H9 (cell line): ENCODE results near the gene KLHL21. TPM values are rescaled to one million over a fixed set of nuclear protein-coding genes. Genes with fewer than 3 reads are reported as not detected.
A peak's percentile ranks its signal among the peaks of the same experiment; 100 is the strongest.

Experiments
- DNase-seq: peaks from one replicate; pipeline ENCODE4 v3.0.0-alpha.2; 2017
- H2AFZ ChIP-seq: one replicate; pipeline ENCODE4 v1.6.1; 2013; ENCODE audit warnings: mild to moderate bottlenecking, low read length, control low read depth, moderate library complexity
- H2AK5ac ChIP-seq: 2 replicates; pipeline ENCODE4 v1.6.1; 2013; ENCODE audit warnings: low read length, control low read depth, mixed read lengths; ENCODE audit not compliant: insufficient read length
- H2BK120ac ChIP-seq: one replicate; pipeline ENCODE4 v1.6.1; 2013; ENCODE audit warnings: low read depth, mild to moderate bottlenecking, low read length, control low read depth, inconsistent platforms; ENCODE audit not compliant: poor library complexity, severe bottlenecking
- H2BK12ac ChIP-seq: 2 replicates; pipeline ENCODE4 v1.6.1; 2013; ENCODE audit warnings: low read length, control low read depth, mixed read lengths, low read depth; ENCODE audit not compliant: insufficient read length
- H2BK15ac ChIP-seq: 2 replicates; pipeline ENCODE4 v1.6.1; 2013; ENCODE audit warnings: low read depth, low read length, control low read depth
- H2BK20ac ChIP-seq: one replicate; pipeline ENCODE4 v1.6.1; 2013; ENCODE audit warnings: low read depth, mild to moderate bottlenecking, low read length, control low read depth, inconsistent platforms; ENCODE audit not compliant: poor library complexity, severe bottlenecking
- H2BK5ac ChIP-seq: 2 replicates; pipeline ENCODE4 v1.6.1; 2013; ENCODE audit warnings: low read length, control low read depth, mixed read lengths; ENCODE audit not compliant: insufficient read length
- H3K14ac ChIP-seq: 2 replicates; pipeline ENCODE4 v1.6.1; 2013; ENCODE audit warnings: low read length, control low read depth; ENCODE audit not compliant: insufficient read depth
- H3K18ac ChIP-seq: 2 replicates; pipeline ENCODE4 v1.6.1; 2013; ENCODE audit warnings: low read depth, mild to moderate bottlenecking, mixed read lengths, low read length, control low read depth; ENCODE audit not compliant: insufficient read length
- H3K23ac ChIP-seq: 2 replicates; pipeline ENCODE4 v1.6.1; 2013; ENCODE audit warnings: low read length, control low read depth, mixed read lengths, low read depth; ENCODE audit not compliant: insufficient read length
- H3K23me2 ChIP-seq: 2 replicates; pipeline ENCODE4 v1.6.1; 2013; ENCODE audit warnings: low read depth, mild to moderate bottlenecking, mixed read lengths, low read length, control low read depth; ENCODE audit not compliant: insufficient read length, poor library complexity, severe bottlenecking
- H3K27ac ChIP-seq: 2 replicates; pipeline ENCODE4 v1.5.1; 2013; ENCODE audit warnings: low read length, control low read depth, mixed read lengths, low read depth; ENCODE audit not compliant: insufficient read length
- H3K27me3 ChIP-seq: 2 replicates; pipeline ENCODE4 v1.6.1; 2013; ENCODE audit warnings: low read length, control low read depth, inconsistent platforms; ENCODE audit not compliant: insufficient read depth
- H3K4ac ChIP-seq: 2 replicates; pipeline ENCODE4 v1.6.1; 2013; ENCODE audit warnings: low read depth, mild to moderate bottlenecking, control low read depth, inconsistent platforms, low read length, moderate library complexity
- H3K4me1 ChIP-seq: 2 replicates; pipeline ENCODE4 v1.6.1; 2013; ENCODE audit warnings: low read length, control low read depth, inconsistent platforms; ENCODE audit not compliant: insufficient read depth
- H3K4me2 ChIP-seq: 2 replicates; pipeline ENCODE4 v1.6.1; 2013; ENCODE audit warnings: low read length, control low read depth, mixed read lengths; ENCODE audit not compliant: insufficient read length, insufficient read depth
- H3K56ac ChIP-seq: 2 replicates; pipeline ENCODE4 v1.6.1; 2013; ENCODE audit warnings: low read depth, mild to moderate bottlenecking, mixed read lengths, low read length, control low read depth; ENCODE audit not compliant: insufficient read length
- H3K79me1 ChIP-seq: 2 replicates; pipeline ENCODE4 v1.6.1; 2013; ENCODE audit warnings: low read depth, mild to moderate bottlenecking, moderate library complexity, low read length, control low read depth, inconsistent platforms; ENCODE audit not compliant: insufficient read depth, poor library complexity, severe bottlenecking
- H3K79me2 ChIP-seq: 2 replicates; pipeline ENCODE4 v1.6.1; 2013; ENCODE audit warnings: low read length, control low read depth, inconsistent platforms; ENCODE audit not compliant: insufficient read depth
- H3K9ac ChIP-seq: 2 replicates; pipeline ENCODE4 v1.6.1; 2013; ENCODE audit warnings: low read length, control low read depth, mixed read lengths; ENCODE audit not compliant: insufficient read length; ENCODE audit errors: extremely low read depth
- H3K9me3 ChIP-seq: one replicate; pipeline ENCODE4 v1.6.1; 2013; ENCODE audit warnings: low read depth, low read length, inconsistent platforms; ENCODE audit not compliant: control insufficient read depth
- H3T11ph ChIP-seq: one replicate; pipeline ENCODE4 v1.6.1; 2013; ENCODE audit warnings: mild to moderate bottlenecking, low read length, control low read depth, inconsistent platforms
- H4K20me1 ChIP-seq: one replicate; pipeline ENCODE4 v1.6.1; 2013; ENCODE audit not compliant: control insufficient read depth, insufficient read length, insufficient read depth
- H4K5ac ChIP-seq: 2 replicates; pipeline ENCODE4 v1.6.1; 2013; ENCODE audit warnings: low read depth, mild to moderate bottlenecking, mixed read lengths, low read length, control low read depth; ENCODE audit not compliant: insufficient read length
- H4K8ac ChIP-seq: replicated peaks from 2 replicates; pipeline ENCODE4 v1.6.1; 2013; ENCODE audit warnings: low read length, control low read depth, mixed read lengths, low read depth; ENCODE audit not compliant: insufficient read length
- H4K91ac ChIP-seq: 2 replicates; pipeline ENCODE4 v1.6.1; 2013; ENCODE audit warnings: low read depth, mild to moderate bottlenecking, moderate library complexity, mixed read lengths, low read length, control low read depth; ENCODE audit not compliant: insufficient read length
- H3K27ac Mint-ChIP-seq, 3 experiments: 2 replicates in 2 of 3; 3 replicates in 1 of 3; pipeline ENCODE4 v1.8.0; 2020 to 2021; ENCODE audit warnings: mixed read lengths in 3 of 3, mild to moderate bottlenecking in 1 of 3, moderate library complexity in 1 of 3
- H3K27me3 Mint-ChIP-seq: 2 replicates; pipeline ENCODE4 v1.8.0; 2021; ENCODE audit warnings: low read depth, mild to moderate bottlenecking, moderate library complexity, mixed read lengths
- H3K36me3 Mint-ChIP-seq, 3 experiments: 2 replicates in 2 of 3; 3 replicates in 1 of 3; pipeline ENCODE4 v1.8.0; 2020 to 2021; ENCODE audit warnings: low read depth in 3 of 3, mixed read lengths in 3 of 3; ENCODE audit not compliant: insufficient read depth in 1 of 3
- H3K4me1 Mint-ChIP-seq, 2 experiments: 2 replicates each; pipeline ENCODE4 v1.8.0; 2020; ENCODE audit warnings: mixed read lengths in 2 of 2
- H3K4me3 Mint-ChIP-seq, 2 experiments: 2 replicates in 1 of 2; 3 replicates in 1 of 2; pipeline ENCODE4 v1.8.0; 2020 to 2021; ENCODE audit warnings: mild to moderate bottlenecking in 2 of 2, mixed read lengths in 2 of 2, moderate library complexity in 1 of 2
- H3K9me3 Mint-ChIP-seq, 2 experiments: 2 replicates in 1 of 2; 3 replicates in 1 of 2; pipeline ENCODE4 v1.8.0; 2020; ENCODE audit warnings: mild to moderate bottlenecking in 2 of 2, mixed read lengths in 2 of 2, moderate library complexity in 1 of 2
- CTCF ChIP-seq: fragments of 200-600 bp; sonication (generic); conservative IDR thresholded peaks from 3 replicates; pipeline ENCODE4 v1.8.0; 2021; ENCODE audit warnings: antibody characterized with exemption, mild to moderate bottlenecking
- WGBS: extraction: QIAGEN DNeasy Blood & Tissue Kit; methylation state at CpG from one replicate; pipeline ENCODE4 v1.1.7; 2013; ENCODE audit warnings: missing lambda C conversion rate, low lambda C conversion rate, mixed read lengths; ENCODE audit not compliant: insufficient read length; ENCODE audit errors: extremely low coverage; 5-methylcytosine and 5-hydroxymethylcytosine counted together
- total RNA-seq: library from RNA; stranded (reverse); gene quantifications from 2 replicates; pipeline ENCODE4 v1.2.1, GENCODE V29; 2021

Gene KLHL21
- total RNA-seq, 1 experiment from 2014 or later: 31.9 TPM

- no peak overlapping the region for H3K14ac ChIP-seq
- no peaks in the 10 kb centered on the region for H3K27me3 ChIP-seq
- no peak overlapping the region for H2BK20ac ChIP-seq
- Mint-ChIP-seq H3K4me3 (no peak overlapping the region), H3K27me3 (no peaks in the 10 kb centered on the region; the same call in 1 of the 2 replicates), H3K4me1 (no peaks in the 10 kb centered on the region), H3K36me3 (peaks cover 44 to 82% (median 69%) of the 10 kb centered on the region in 3 experiments), H3K9me3 (no peaks in the 10 kb centered on the region), H3K27ac (peak overlapping the region in 1 of 3 experiments; percentile 13; a peak in 1 of 7 replicates)
- H2AFZ ChIP-seq: no peak overlapping the region
- H3K4ac ChIP-seq: no peak overlapping the region
- no peaks in the 10 kb centered on the region for H4K20me1 ChIP-seq
- no peak overlapping the region for H3K9ac ChIP-seq
- no peaks in the 10 kb centered on the region for H3K79me2 ChIP-seq
- no peak overlapping the region for H3K18ac ChIP-seq
- no peaks in the 10 kb centered on the region for H3K9me3 ChIP-seq
- H3K4me2 ChIP-seq: no peak overlapping the region
- WGBS: 100% methylated on average over 4 of the region's 5 CpGs
- H4K5ac ChIP-seq: no peak overlapping the region
- H2BK12ac ChIP-seq: no peak overlapping the region
- H2BK120ac ChIP-seq: no peak overlapping the region
- no peak overlapping the region for H3K23ac ChIP-seq
- no peak overlapping the region for H3K56ac ChIP-seq
- H4K8ac ChIP-seq: no peak overlapping the region
- no peaks in the 10 kb centered on the region for H3K4me1 ChIP-seq
- H3T11ph ChIP-seq: no peak overlapping the region
- no peak overlapping the region for H2AK5ac ChIP-seq
- no peak for TF ChIP-seq CTCF
- H3K23me2 ChIP-seq: no peaks in the 10 kb centered on the region
- no peak overlapping the region for H3K27ac ChIP-seq
- DNase-seq: no peak
- no peaks in the 10 kb centered on the region for H3K79me1 ChIP-seq
- no peak overlapping the region for H2BK5ac ChIP-seq
- H2BK15ac ChIP-seq: no peak overlapping the region
- no peak overlapping the region for H4K91ac ChIP-seq
Measured at GRCh38 chr1:6546326-6546725, 56.3 kb downstream of the KLHL21 start.
